Gastroesophageal sphincter (tissue), 3 donors: ENCODE data around the gene TMEM163.

Experiments used
- EP300 ChIP-seq: sonication (generic); formaldehyde crosslinking; IDR thresholded peaks from one replicate; pipeline ENCODE4 v1.6.1; 2017; ENCODE audit warnings: antibody characterized with exemption, mild to moderate bottlenecking
- TF ChIP-seq, protein P1 (sequence below), 4 experiments: fragments of 200-600 bp in 2 of 4; fragments of 450-650 bp in 2 of 4; sonication (generic) in 1 of 4; IDR thresholded peaks; one replicate each; pipeline ENCODE4 v1.5.1; 2017 to 2019; ENCODE audit warnings: antibody characterized with exemption in 4 of 4, mild to moderate bottlenecking in 2 of 4, moderate library complexity in 2 of 4

DNA sequence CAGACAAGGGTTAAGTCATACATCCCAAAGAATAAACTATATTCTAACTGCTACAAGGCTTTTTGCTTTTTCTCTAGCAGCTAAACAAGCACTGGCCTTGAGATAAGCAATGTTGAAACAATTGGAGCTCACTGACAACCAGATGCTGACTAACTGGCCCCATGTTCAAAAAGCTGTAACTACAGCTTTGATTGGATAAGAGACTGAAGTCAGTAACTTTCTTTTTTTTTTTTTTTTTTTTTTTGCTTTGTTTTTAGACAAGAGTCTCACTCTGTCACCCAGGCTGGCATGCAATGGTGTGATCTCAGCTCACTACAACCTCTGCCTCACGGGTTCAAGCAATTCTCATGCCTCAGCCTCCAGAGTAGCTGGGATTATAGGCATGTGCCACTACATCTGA is 45.4 kb upstream of the TMEM163 start:
- TF ChIP-seq, protein P1, sequence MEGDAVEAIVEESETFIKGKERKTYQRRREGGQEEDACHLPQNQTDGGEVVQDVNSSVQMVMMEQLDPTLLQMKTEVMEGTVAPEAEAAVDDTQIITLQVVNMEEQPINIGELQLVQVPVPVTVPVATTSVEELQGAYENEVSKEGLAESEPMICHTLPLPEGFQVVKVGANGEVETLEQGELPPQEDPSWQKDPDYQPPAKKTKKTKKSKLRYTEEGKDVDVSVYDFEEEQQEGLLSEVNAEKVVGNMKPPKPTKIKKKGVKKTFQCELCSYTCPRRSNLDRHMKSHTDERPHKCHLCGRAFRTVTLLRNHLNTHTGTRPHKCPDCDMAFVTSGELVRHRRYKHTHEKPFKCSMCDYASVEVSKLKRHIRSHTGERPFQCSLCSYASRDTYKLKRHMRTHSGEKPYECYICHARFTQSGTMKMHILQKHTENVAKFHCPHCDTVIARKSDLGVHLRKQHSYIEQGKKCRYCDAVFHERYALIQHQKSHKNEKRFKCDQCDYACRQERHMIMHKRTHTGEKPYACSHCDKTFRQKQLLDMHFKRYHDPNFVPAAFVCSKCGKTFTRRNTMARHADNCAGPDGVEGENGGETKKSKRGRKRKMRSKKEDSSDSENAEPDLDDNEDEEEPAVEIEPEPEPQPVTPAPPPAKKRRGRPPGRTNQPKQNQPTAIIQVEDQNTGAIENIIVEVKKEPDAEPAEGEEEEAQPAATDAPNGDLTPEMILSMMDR (IDR thresholded peaks at IDR 0.05), result no peak
- TF ChIP-seq EP300, result no peak
